Measurements from ENCODE around the gene JUND. TPM values are rescaled to one million over a fixed set of nuclear protein-coding genes. Genes with fewer than 3 reads are reported as not detected.

The JUND gene
- total RNA-seq, 1 experiment from 2014 or later, result 69.6 TPM

DNA sequence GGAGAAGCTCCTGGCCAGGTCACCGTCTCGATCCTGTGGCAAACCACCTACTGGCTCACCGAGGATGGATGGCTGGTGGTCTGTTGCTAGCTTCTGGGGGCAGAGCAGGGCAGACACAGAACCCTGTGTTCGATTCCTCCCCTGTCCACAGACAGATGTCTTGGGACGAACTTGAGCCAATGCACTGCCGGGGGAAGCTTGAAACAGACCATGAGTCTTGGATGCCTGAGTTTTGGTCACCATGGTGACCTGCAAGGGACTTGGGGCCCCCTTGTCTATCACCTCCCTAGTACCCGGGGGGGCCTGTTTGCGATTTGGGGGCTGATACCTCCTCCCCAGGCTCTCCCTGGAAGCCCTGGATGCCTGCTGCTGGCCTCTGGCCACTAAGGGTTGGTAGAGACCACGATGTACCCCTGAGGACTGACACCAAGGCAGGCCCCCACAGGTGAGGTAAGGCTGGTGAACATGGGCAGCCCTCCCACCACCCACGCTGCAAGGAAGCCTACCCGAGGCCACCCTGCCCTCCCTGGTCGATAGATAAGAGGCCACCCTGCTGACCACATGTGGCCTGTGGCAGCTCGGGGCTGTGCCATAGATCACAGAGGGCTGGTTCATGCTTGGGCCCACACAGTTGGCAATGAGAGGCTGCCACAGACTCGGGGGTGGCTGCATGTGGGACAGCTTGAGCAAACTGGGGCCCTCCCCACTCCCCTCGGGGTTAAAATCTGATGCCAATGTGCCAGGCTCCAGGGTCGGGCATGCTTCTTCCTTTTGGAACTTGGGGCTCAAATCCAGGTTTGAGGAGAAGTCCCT lies 17.9 kb downstream of the JUND start:
- Histone ChIP-seq H3K9me3 (replicated peaks) (no peaks in the 10 kb centered on the region), H3K4me1 (replicated peaks) (peaks cover 5% of the 10 kb centered on the region; the same call in 1 of the 2 replicates), H3K4me3 (no peak overlapping the region), H3K27me3 (replicated peaks) (no peaks in the 10 kb centered on the region), H3K27ac (no peak overlapping the region), H3K36me3 (no peaks in the 10 kb centered on the region)
- DNase-seq (ENCODE audit: low read depth in 1 of 2, low spot score in 2 of 2), result no peak

DNA sequence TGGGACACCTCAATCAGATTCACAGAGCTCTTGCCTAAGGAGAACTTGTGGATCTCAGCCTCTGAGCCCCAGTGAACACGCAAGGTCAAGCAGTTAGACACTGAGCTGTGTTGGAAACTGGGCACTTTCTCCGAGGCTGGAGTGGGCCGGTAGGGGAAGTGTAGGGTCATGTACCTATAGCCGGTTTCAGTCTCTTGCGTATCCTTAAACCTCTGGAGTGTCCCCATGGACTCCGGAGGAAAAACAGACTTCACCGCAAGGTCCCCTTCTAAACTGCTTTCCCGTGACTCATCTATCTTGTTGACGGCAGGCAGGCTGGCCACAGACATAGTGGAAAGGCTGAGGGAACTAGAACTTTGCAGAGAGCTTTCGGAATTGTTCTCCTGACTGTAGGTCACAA lies 18.5 kb downstream of the JUND start:
- no peak overlapping the region for H3K27ac ChIP-seq
- H3K36me3 ChIP-seq, result no peaks in the 10 kb centered on the region
- peaks cover 5% of the 10 kb centered on the region; the same call in 1 of the 2 replicates for H3K4me1 ChIP-seq (replicated peaks)
- H3K27me3 ChIP-seq (replicated peaks), result no peaks in the 10 kb centered on the region
- no peaks in the 10 kb centered on the region for H3K9me3 ChIP-seq (replicated peaks)
- no peak for DNase-seq (ENCODE audit: low read depth in 1 of 2, low spot score in 2 of 2)
- no peak overlapping the region for H3K4me3 ChIP-seq

DNA sequence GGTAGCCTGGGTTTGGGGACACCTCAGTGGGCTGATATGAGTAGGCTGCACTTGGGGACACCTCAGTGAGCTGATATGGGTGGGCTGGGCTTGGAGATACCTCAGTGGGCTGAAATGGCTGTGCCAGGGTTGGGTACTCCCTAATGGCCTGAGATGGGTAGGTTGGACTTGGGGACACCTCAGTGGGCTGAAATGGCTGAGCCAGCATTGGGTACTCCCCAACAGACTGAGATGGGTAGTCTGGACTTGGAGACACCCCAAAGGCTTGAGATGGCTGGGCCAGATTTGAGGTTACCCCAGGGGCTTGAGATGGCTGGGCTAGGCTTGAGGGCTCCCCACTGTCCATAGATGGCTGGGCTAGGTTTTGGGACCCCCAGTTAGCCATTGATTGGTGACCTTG lies 19.3 kb downstream of the JUND start:
- no peaks in the 10 kb centered on the region for H3K27me3 ChIP-seq (replicated peaks)
- no peak overlapping the region for H3K27ac ChIP-seq
- no peaks in the 10 kb centered on the region for H3K9me3 ChIP-seq (replicated peaks)
- peaks cover 5% of the 10 kb centered on the region; the same call in 1 of the 2 replicates for H3K4me1 ChIP-seq (replicated peaks)
- H3K36me3 ChIP-seq, result no peaks in the 10 kb centered on the region
- H3K4me3 ChIP-seq, result no peak overlapping the region
- no peak for DNase-seq (ENCODE audit: low read depth in 1 of 2, low spot score in 2 of 2)

DNA sequence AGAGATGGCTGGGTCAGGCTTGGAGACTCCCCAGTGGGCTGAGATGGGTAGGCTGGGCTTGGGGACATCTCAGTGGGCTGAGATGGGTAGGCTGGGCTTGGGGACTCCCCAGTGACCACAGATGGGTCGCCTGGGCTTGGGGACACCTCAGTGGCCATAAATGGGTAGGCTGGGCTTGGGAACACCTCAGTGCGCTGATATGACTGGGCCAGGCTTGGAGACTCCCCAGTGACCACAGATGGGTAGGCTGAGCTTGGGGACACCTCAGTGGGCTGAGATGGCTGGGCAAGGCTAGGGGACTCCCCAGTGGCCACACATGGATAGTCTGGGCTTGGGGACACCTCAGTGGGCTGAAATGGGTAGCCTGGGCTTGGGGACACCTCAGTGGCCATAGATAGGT lies 19.9 kb downstream of the JUND start:
- Histone ChIP-seq H3K27me3 (replicated peaks) (no peaks in the 10 kb centered on the region), H3K36me3 (no peaks in the 10 kb centered on the region), H3K4me3 (no peak overlapping the region), H3K4me1 (replicated peaks) (peaks cover 5% of the 10 kb centered on the region; the same call in 1 of the 2 replicates), H3K9me3 (replicated peaks) (no peaks in the 10 kb centered on the region), H3K27ac (no peak overlapping the region)
- no peak for DNase-seq (ENCODE audit: low read depth in 1 of 2, low spot score in 2 of 2)

DNA sequence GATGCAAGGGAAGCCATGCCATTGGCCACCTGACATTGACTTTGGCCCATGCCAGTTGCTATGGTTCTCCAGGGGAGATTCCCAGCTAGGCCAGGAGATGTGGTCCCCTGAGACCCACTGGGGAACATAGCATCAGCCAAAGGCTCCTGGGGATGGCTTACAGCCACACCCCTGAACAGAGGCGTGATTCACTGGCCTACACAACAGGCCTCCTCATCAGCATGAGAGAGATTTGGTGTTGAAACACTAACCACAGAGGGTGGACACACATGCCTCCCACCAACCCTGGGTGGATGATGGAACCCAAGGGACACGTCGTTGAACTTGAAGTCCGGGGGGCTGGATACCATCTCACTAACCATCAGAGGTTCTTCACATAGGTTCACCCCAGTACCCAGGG lies 21.5 kb downstream of the JUND start:
- Histone ChIP-seq H3K27ac (no peak overlapping the region), H3K27me3 (replicated peaks) (no peaks in the 10 kb centered on the region), H3K4me1 (replicated peaks) (peaks cover 5% of the 10 kb centered on the region; the same call in 1 of the 2 replicates), H3K4me3 (no peak overlapping the region), H3K9me3 (replicated peaks) (no peaks in the 10 kb centered on the region), H3K36me3 (no peaks in the 10 kb centered on the region)
- no peak for DNase-seq (ENCODE audit: low read depth in 1 of 2, low spot score in 2 of 2)

DNA sequence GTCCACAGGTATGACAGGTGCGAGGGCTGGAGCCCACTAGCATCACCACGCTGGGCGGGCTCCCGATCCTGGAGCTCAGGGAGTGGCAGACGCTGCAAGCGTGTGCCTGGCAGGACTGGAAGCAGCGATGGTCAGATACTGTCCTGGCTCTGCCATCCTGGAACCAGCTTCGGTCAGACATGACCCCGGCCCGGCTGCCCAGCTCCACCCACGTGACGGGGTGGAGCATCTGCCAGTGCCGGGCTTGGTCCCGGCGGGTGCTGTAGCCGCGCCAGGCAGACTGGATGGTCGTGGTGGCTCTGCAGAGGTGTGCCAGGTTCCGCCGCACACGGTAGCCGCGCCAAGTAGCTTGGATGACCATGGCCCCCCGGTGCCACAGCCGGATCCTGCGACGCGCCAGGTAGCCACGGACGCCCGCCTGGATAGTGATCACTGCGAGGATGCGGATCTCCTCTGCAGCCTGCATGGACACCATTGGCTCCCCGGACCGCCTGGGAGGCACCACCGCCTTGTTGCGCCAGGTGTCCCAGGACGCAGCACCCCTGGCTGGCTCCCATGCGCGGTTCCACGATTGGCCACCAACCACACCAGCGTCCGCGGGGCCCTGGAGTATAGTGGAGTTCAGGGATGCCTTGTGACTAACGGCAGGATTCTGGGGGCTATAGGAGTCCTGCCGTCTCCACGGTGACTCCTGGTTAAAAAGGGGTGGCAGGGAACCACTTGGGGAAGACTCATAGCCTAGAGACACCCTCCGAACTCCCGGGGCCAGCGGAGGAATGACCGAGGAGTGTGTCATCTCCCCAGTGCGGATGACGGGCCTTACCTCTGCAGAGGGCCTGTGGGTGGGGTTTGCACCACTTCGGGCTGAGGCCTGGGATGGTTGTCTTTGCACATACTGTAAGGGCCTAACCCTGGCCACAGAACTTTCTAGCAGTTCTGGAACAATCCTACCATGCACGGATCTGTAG lies 23.6 kb downstream of the JUND start:
- Histone ChIP-seq H3K9me3 (replicated peaks) (no peaks in the 10 kb centered on the region), H3K4me3 (no peak overlapping the region), H3K27ac (no peak overlapping the region), H3K36me3 (no peaks in the 10 kb centered on the region), H3K4me1 (replicated peaks) (peaks cover under 1% of the 10 kb centered on the region; the same call in 1 of the 2 replicates), H3K27me3 (replicated peaks) (0 out of 2 replicates have a peak, but pooled peaks cover 3% of the 10 kb centered on the region)
- DNase-seq (ENCODE audit: low read depth in 1 of 2, low spot score in 2 of 2), result no peak

DNA sequence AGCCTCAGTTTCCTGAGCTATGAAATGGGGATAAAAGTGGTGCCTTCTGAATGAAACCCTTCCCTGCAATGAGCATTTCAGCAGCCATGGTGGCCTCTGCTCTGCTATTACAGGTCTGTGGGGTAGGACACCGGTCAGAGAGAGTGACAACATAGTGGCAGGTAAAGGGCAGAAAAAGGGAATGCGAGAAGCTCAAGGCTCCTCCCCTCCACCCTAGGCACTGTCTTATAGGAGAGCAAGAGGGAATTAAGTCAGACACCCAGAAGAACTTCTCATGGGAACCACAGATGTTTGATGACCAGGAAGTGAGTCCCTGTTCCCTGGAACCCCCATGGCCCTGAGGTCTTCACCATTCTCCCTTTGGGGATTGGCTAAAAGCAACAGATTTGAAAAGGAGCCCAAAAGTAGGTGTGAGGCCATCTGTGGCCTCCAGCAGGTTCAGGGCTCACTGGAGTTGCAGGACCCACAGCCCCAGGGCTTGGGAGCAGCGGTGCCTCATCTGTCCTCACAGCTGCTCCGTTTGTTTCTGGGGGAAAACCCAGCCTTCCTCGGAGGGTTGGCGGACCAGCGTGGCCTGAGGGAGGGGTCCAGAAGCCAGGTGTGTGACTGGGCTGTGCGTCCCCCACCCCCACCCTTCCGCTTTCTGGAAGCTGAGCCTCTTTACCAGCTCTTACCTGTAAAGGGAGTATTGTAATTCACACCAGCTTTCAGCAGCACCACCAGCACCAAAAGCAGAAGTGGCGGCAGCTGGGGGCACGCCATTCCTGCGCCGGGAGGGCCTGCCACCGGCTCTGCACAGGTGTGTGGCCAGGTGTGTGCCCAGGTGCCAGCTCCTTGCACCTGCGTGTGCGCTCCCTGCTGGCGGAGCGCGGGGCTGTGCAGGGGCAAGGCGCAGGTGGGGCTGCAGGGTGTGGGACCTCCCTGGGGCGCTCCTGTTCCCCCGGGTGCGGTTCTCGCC lies 26.6 kb downstream of the JUND start:
- no peaks in the 10 kb centered on the region for H3K4me1 ChIP-seq (replicated peaks)
- H3K27me3 ChIP-seq (replicated peaks), result 0 out of 2 replicates have a peak, but pooled peaks cover 3% of the 10 kb centered on the region
- no peak overlapping the region for H3K27ac ChIP-seq
- no peak overlapping the region for H3K4me3 ChIP-seq
- no peaks in the 10 kb centered on the region for H3K36me3 ChIP-seq
- H3K9me3 ChIP-seq (replicated peaks), result no peaks in the 10 kb centered on the region
- no peak for DNase-seq (ENCODE audit: low read depth in 1 of 2, low spot score in 2 of 2)

DNA sequence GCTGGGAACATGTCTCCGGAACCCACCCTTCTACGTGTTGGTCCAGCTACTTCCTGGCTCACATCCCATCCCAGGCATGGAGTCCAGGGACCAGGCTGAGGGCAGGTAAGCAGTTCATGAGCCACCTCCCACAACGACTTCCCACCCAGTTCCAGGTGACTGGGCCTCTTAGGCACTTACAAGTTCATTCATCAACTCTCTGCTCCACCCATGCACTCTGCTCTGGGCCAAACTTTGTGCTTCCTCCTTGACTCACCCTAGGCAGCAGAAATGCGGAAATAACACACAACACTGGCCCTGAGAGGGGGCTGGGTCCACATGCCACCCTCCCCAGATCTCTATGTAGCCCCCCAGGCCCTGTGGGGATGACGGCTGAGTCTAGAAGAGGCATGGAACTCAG lies 27.7 kb downstream of the JUND start:
- Histone ChIP-seq H3K9me3 (replicated peaks) (no peaks in the 10 kb centered on the region), H3K27ac (no peak overlapping the region), H3K27me3 (replicated peaks) (0 out of 2 replicates have a peak, but pooled peaks cover 3% of the 10 kb centered on the region), H3K36me3 (no peaks in the 10 kb centered on the region), H3K4me3 (no peak overlapping the region), H3K4me1 (replicated peaks) (no peaks in the 10 kb centered on the region)
- no peak for DNase-seq (ENCODE audit: low read depth in 1 of 2, low spot score in 2 of 2)

DNA sequence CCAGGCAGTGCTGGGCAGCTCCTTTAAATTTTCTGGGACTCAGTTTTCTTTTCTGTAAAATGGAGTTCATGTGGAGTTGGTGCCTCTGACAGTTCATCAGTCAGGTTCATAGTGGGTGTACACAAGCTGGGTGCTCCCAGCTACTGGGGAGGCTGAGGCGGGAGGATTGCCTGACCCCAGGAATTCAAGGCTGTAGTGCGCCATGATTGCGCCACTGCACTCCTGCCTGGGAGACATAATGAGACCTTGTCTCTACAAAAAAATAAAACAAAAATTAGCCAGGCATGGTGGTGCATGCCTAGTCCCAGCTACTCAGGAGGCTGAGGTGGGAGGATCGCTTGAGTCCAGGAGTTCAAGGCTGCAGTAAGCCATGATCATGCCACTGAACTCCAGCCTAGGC lies 28.3 kb downstream of the JUND start:
- no peaks in the 10 kb centered on the region for H3K36me3 ChIP-seq
- H3K4me3 ChIP-seq, result no peak overlapping the region
- H3K4me1 ChIP-seq (replicated peaks), result no peaks in the 10 kb centered on the region
- 0 out of 2 replicates have a peak, but pooled peaks cover 3% of the 10 kb centered on the region for H3K27me3 ChIP-seq (replicated peaks)
- DNase-seq (ENCODE audit: low read depth in 1 of 2, low spot score in 2 of 2), result no peak
- no peaks in the 10 kb centered on the region for H3K9me3 ChIP-seq (replicated peaks)
- no peak overlapping the region for H3K27ac ChIP-seq

DNA sequence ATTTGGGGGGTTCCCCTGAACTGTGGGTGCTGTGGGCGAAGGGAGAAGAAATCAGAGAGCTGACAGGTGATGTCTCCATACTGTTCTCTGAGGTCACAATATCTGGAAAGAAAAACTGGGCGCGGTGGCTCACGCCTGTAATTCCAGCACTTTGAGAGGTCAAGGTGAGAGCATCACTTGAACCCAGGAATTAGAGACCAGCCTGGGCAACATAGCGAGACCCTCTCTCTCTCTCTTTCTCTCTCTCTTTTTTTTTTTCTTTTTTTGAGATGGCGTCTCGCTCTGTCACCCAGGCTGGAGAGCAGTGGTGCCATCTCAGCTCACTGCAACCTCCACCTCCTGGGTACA lies 29.1 kb downstream of the JUND start:
- DNase-seq (ENCODE audit: low read depth in 1 of 2, low spot score in 2 of 2), result no peak
- H3K27me3 ChIP-seq (replicated peaks), result 0 out of 2 replicates have a peak, but pooled peaks cover 3% of the 10 kb centered on the region
- H3K36me3 ChIP-seq, result no peaks in the 10 kb centered on the region
- no peaks in the 10 kb centered on the region for H3K9me3 ChIP-seq (replicated peaks)
- no peaks in the 10 kb centered on the region for H3K4me1 ChIP-seq (replicated peaks)
- H3K27ac ChIP-seq, result no peak overlapping the region
- no peak overlapping the region for H3K4me3 ChIP-seq

DNA sequence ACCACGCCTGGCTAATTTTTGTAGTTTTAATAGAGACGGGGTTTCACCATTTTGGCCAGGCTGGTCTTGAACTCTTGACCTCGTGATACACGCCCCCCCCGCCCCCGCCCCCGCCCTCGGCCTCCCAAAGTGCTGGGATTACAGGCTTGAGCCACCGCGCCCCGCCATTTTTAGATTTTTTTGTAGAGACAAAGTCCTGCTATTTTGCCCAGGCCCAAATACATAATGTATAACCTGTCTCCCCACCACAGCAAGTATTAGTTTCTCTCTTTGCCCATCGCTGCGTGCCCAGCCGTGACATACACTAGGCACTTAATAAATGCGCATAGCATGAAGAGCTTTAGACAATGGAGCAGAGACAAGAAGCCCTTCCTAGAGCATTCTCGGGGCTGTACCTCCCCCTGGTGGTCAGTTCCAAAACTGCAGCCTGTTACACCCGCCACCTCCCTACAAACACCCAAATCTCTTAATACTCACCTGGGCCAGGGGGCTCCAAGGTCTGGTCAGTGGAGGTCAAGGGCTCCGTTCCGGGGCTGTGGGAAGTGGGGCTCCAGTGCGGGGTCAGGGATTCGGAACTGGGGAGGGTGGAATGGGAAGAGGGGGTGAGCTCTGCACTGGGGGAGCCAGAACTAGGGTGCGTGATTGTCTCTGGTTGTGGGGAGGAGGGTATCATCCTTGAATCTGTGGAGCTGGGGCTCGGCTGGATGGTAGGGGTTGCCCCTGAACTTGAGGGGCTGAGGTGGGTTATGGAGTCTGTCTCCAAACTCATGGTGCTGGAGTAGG lies 29.6 kb downstream of the JUND start:
- Histone ChIP-seq H3K4me1 (replicated peaks) (no peaks in the 10 kb centered on the region), H3K27me3 (replicated peaks) (0 out of 2 replicates have a peak, but pooled peaks cover 3% of the 10 kb centered on the region), H3K27ac (no peak overlapping the region), H3K9me3 (replicated peaks) (no peaks in the 10 kb centered on the region), H3K36me3 (no peaks in the 10 kb centered on the region), H3K4me3 (no peak overlapping the region)
- peak; percentile 63 to 68 for DNase-seq (ENCODE audit: low read depth in 1 of 2, low spot score in 2 of 2)

DNA sequence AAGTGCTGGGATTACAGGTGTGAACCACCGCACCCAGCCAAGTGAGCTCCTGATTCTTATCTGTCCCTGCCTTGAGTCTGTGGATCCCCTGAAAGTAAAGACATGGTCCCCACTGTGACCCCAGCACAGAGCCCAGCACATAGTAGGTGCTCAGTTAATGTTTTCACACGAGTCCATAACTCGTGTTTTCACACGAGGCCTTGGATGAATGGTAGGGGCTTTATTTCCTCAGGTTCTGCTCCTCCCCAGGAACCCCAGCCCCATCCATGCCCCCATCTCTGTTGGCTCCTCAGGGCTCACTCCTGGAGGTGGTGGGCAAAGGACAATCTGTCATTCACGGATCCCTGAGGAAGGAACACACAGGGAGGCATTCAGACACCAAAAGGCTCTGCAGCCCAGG lies 31.6 kb downstream of the JUND start:
- Histone ChIP-seq H3K4me3 (no peak overlapping the region), H3K27ac (no peak overlapping the region), H3K9me3 (replicated peaks) (no peaks in the 10 kb centered on the region), H3K36me3 (no peaks in the 10 kb centered on the region), H3K4me1 (replicated peaks) (no peaks in the 10 kb centered on the region), H3K27me3 (replicated peaks) (0 out of 2 replicates have a peak, but pooled peaks cover 3% of the 10 kb centered on the region)
- no peak for DNase-seq (ENCODE audit: low read depth in 1 of 2, low spot score in 2 of 2)
